NCI-H2227 (cell line): ENCODE results near the gene TPPP.
"Not testable (repeated sequence)": the region's sequence is repeated elsewhere in the genome, so short reads cannot be mapped to it uniquely, and the experiment has no call there.

ENCODE experiments used
- DNase-seq: peaks from one replicate; lab custom pipeline; 2025; ENCODE audit not compliant: unreplicated experiment; lab: John Stamatoyannopoulos, UW

Gene TPPP

GRCh38 chr5:694042-694431, 885 bp upstream of the TPPP start:
- DNase-seq = not testable (repeated sequence)

GRCh38 chr5:692529-693041, 567 bp downstream of the TPPP start:
- not testable (repeated sequence) for DNase-seq

- no peak for DNase-seq
Measured at GRCh38 chr5:691817-692528, 1.2 kb downstream of the TPPP start.

GRCh38 chr5:691049-691448, 2.1 kb downstream of the TPPP start:
- not testable (repeated sequence) for DNase-seq

GRCh38 chr5:690293-690692, 2.9 kb downstream of the TPPP start:
- not testable (repeated sequence) for DNase-seq

GRCh38 chr5:688348-689010, 4.7 kb downstream of the TPPP start:
- not testable (repeated sequence) for DNase-seq

GRCh38 chr5:686936-687335, 6.2 kb downstream of the TPPP start:
- not testable (repeated sequence) for DNase-seq

GRCh38 chr5:686172-686523, 7.0 kb downstream of the TPPP start:
- DNase-seq = not testable (repeated sequence)

GRCh38 chr5:685262-686171, 7.6 kb downstream of the TPPP start:
- no peak for DNase-seq

GRCh38 chr5:684751-685216, 8.4 kb downstream of the TPPP start:
- DNase-seq = no peak

- no peak for DNase-seq
Measured at GRCh38 chr5:683551-684481, 9.3 kb downstream of the TPPP start.

GRCh38 chr5:682651-683358, 10.3 kb downstream of the TPPP start:
- DNase-seq = not testable (repeated sequence)

GRCh38 chr5:682216-682615, 10.9 kb downstream of the TPPP start:
- DNase-seq = not testable (repeated sequence)

- DNase-seq = not testable (repeated sequence)
Measured at GRCh38 chr5:681317-682191, 11.6 kb downstream of the TPPP start.

GRCh38 chr5:680836-681235, 12.3 kb downstream of the TPPP start:
- not testable (repeated sequence) for DNase-seq

GRCh38 chr5:680118-680795, 12.9 kb downstream of the TPPP start:
- DNase-seq = not testable (repeated sequence)

GRCh38 chr5:679166-679895, 13.8 kb downstream of the TPPP start:
- DNase-seq = not testable (repeated sequence)
